ENCODE data around the gene PCDHGA1. TPM values are rescaled to one million over a fixed set of nuclear protein-coding genes. Genes with fewer than 3 reads are reported as not detected.

Gene PCDHGA1
- total and polyA plus RNA-seq, 7 donors: 0.27 to 2.1 (median 0.59) TPM

DNA sequence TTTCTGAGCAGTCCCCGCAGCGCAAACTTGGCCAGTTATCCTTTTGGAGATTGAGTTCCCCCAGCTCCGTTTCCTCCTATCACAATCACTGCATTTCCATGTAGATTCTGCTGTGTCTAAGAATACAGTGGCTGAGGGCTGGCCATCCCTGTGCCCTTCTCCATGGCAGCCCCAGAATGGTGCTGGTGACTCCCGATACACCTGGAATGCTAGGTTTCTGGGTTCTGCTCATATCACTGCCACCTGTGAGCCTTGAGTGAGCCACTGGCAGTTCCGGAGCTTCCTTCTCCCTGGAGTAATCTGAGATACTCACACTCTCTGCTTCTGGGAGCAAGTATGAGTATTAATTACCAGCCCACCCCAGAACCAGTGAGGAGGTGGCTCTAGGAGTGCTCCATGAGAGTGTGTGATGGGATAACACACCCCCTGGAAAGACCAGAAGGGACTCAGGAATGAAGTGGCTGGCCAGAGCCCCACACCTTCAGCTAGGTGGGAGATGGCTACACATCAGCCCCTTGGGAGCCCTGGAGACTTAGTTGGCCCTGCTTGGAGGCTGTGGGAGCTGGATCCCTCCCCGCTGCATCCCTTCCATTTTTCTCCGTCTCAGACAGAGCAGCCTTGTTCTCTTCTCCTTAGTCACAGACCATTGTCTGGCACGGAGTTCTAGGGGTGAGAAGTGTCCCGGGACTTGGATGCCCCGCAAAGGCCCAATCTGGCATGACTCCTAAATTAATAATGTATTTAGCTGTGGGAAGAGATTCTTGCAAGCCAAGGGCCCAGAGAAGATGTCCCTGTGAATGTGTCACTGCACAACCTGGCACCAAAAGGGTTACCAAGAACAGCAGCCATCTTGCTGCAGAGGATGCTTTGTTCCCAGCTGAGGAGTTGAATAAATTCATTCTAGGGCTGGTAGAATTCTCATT is 163.4 kb downstream of the PCDHGA1 start:
- no peak for ATAC-seq
- H3K27ac ChIP-seq: no peak overlapping the region

GRCh38 chr5:141494761-141495452 is 164.6 kb downstream of the PCDHGA1 start:
- Histone ChIP-seq H3K36me3 (ENCODE audit: insufficient read depth in 1 of 2, low read depth in 1 of 2) (peaks cover 0 to 15% of the 10 kb centered on the region in 2 donors), H3K27ac (no peak overlapping the region)
- WGBS, 3 donors: 58 to 70% (median 64%) methylated on average over 20 to 22 of the region's 22 CpGs

More for the DNA sequence above, 163.4 kb downstream of the PCDHGA1 start:
- 55 to 78% (median 56%) methylated on average over 10 of the region's 10 CpGs for WGBS, 3 donors
- no peaks in the 10 kb centered on the region for H3K9me3 ChIP-seq
- peaks cover 0 to 20% of the 10 kb centered on the region in 2 donors for H3K36me3 ChIP-seq (ENCODE audit: insufficient read depth in 1 of 2, low read depth in 1 of 2)
- DNase-seq: no peak
- H3K4me3 ChIP-seq: no peak overlapping the region
- TF ChIP-seq, protein P1, sequence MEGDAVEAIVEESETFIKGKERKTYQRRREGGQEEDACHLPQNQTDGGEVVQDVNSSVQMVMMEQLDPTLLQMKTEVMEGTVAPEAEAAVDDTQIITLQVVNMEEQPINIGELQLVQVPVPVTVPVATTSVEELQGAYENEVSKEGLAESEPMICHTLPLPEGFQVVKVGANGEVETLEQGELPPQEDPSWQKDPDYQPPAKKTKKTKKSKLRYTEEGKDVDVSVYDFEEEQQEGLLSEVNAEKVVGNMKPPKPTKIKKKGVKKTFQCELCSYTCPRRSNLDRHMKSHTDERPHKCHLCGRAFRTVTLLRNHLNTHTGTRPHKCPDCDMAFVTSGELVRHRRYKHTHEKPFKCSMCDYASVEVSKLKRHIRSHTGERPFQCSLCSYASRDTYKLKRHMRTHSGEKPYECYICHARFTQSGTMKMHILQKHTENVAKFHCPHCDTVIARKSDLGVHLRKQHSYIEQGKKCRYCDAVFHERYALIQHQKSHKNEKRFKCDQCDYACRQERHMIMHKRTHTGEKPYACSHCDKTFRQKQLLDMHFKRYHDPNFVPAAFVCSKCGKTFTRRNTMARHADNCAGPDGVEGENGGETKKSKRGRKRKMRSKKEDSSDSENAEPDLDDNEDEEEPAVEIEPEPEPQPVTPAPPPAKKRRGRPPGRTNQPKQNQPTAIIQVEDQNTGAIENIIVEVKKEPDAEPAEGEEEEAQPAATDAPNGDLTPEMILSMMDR (IDR thresholded peaks at IDR 0.05): no peak
- H3K27me3 ChIP-seq (ENCODE audit: insufficient read depth in 3 of 3, low read length in 2 of 3): peaks cover 0 to 5% (median 0%) of the 10 kb centered on the region in 3 donors
- H3K4me1 ChIP-seq: no peaks in the 10 kb centered on the region
- intact Hi-C loops (cut with DNase I): no loop called here

DNA sequence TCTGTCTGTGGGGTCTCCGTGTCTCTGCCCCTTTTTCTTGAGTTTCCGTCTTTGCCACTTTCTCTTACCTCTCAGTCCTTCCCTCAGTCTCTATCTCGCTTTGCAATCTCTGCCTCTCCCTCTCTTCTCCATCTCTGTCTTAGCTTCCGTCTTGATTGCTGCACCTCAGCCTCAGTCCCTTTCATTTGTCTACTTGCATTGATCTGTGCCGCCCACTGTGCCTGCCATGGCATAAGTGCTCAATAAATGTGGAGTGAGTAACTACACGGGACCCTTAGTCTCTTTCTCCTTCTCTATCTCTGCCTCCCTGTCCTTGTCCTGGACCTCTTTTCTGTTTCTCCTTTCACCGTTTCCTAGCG is 165.1 kb downstream of the PCDHGA1 start:
- intact Hi-C loops (cut with DNase I): no loop called here
- Histone ChIP-seq H3K36me3 (ENCODE audit: insufficient read depth in 1 of 2, low read depth in 1 of 2) (peaks cover 0 to 10% of the 10 kb centered on the region in 2 donors), H3K4me3 (no peak overlapping the region), H3K27ac (no peak overlapping the region), H3K9me3 (no peaks in the 10 kb centered on the region), H3K27me3 (ENCODE audit: insufficient read depth in 3 of 3, low read length in 2 of 3) (peaks cover 0 to 5% (median 0%) of the 10 kb centered on the region in 3 donors), H3K4me1 (no peaks in the 10 kb centered on the region)
- DNase-seq (no peak), ATAC-seq (no peak)
- TF ChIP-seq, protein P1 (IDR thresholded peaks at IDR 0.05): no peak
- WGBS, 3 donors: 77 to 92% (median 81%) methylated on average over 8 of the region's 8 CpGs

More at GRCh38 chr5:141494761-141495452, 164.6 kb downstream of the PCDHGA1 start:
- peaks cover 0 to 5% (median 0%) of the 10 kb centered on the region in 3 donors for H3K27me3 ChIP-seq (ENCODE audit: insufficient read depth in 3 of 3, low read length in 2 of 3)
- ATAC-seq (no peak), DNase-seq (no peak)
- no peaks in the 10 kb centered on the region for H3K9me3 ChIP-seq
- no peaks in the 10 kb centered on the region for H3K4me1 ChIP-seq
- H3K4me3 ChIP-seq: no peak overlapping the region
- TF ChIP-seq, protein P1 (IDR thresholded peaks at IDR 0.05): no peak
- intact Hi-C loops (cut with DNase I): no loop called here

- Histone ChIP-seq H3K9me3 (no peaks in the 10 kb centered on the region), H3K27me3 (ENCODE audit: insufficient read depth in 3 of 3, low read length in 2 of 3) (peaks cover 0 to 5% (median 0%) of the 10 kb centered on the region in 3 donors), H3K36me3 (ENCODE audit: insufficient read depth in 1 of 2, low read depth in 1 of 2) (peaks cover 0 to 10% of the 10 kb centered on the region in 2 donors), H3K4me1 (no peaks in the 10 kb centered on the region), H3K27ac (no peak overlapping the region), H3K4me3 (no peak overlapping the region)
- TF ChIP-seq, protein P1 (IDR thresholded peaks at IDR 0.05): no peak
- DNase-seq: no peak
- WGBS, 3 donors: 66 to 77% (median 68%) methylated on average over 4 of the region's 4 CpGs
- ATAC-seq: no peak
- intact Hi-C loops (cut with DNase I): no loop called here
These were observed 165.7 kb downstream of the PCDHGA1 start for GRCh38 chr5:141496038-141496437.

All from psoas muscle (tissue), 8 donors.